ENCODE data around the gene MSANTD2. TPM values are rescaled to one million over a fixed set of nuclear protein-coding genes. Genes with fewer than 3 reads are reported as not detected.
A peak's percentile ranks its signal among the peaks of the same experiment; 100 is the strongest.

Gene MSANTD2
- total and polyA plus RNA-seq, 2 of the 4 experiments (the other 2 are of a cell fraction), result 5.0 to 6.0 TPM

GRCh38 chr11:124838805-124839127 is 38.6 kb upstream of the MSANTD2 start:
- CTCF ChIA-PET, result interaction anchor here (1.6 kb wide), 1 partner anchor 37 kb away, joined by 5 read pairs; no protein-coding TSS in a partner anchor
- no peak overlapping the region for H3K14ac ChIP-seq (replicated peaks; ENCODE audit: low read depth, low read length)
- H2BK120ac ChIP-seq (ENCODE audit: low read depth, low read length), result no peak overlapping the region
- POLR2A ChIA-PET (ENCODE audit: unreplicated experiment), result no interaction called here
- no peak overlapping the region for H3K4me3 ChIP-seq (ENCODE audit: insufficient read depth, low read depth, low read length)
- no peaks in the 10 kb centered on the region for H4K20me1 ChIP-seq (ENCODE audit: insufficient read depth, low read length)
- in situ Hi-C loops (cut with MboI; ENCODE audit: low sequenced_read_pairs) (loop anchor here (10.0 kb wide), 2 partner anchors 74 to 194 kb away; partner anchors contain the start of gene ESAM), intact Hi-C loops (cut with micrococcal nuclease) (no loop called here), dilution Hi-C loops (cut with HindIII; ENCODE audit: low sequenced_read_pairs, unreplicated experiment) (no loop called here)
- no peak overlapping the region for H4K91ac ChIP-seq (ENCODE audit: insufficient read depth, low read depth, low read length)
- BruUV-seq (replicated peaks), result no TSS peak
- H2BK15ac ChIP-seq (ENCODE audit: low read depth, low read length), result no peak overlapping the region
- H2BK20ac ChIP-seq (ENCODE audit: low read depth, low read length), result no peak overlapping the region
- no peak overlapping the region for H3K18ac ChIP-seq (ENCODE audit: low read depth, low read length)
- no peak overlapping the region for H2AK5ac ChIP-seq (ENCODE audit: low read depth, low read length)
- no peak overlapping the region for H3K56ac ChIP-seq (ENCODE audit: extremely low read depth, insufficient read depth, low read length)
- H3K27ac ChIP-seq (ENCODE audit: insufficient read depth, low read length), result no peak overlapping the region
- DNase-seq (no peak), ATAC-seq (ENCODE audit: low read depth) (no peak)
- no peak overlapping the region for H2BK5ac ChIP-seq (ENCODE audit: low read depth, low read length, poor library complexity, severe bottlenecking)
- no peak overlapping the region for H3K4ac ChIP-seq (ENCODE audit: low read depth, low read length)
- no peak overlapping the region for H3K9ac ChIP-seq (ENCODE audit: low read depth, low read length)
- no peaks in the 10 kb centered on the region for H3K79me1 ChIP-seq (ENCODE audit: low read depth in 1 of 2, low read length in 2 of 2)
- H3K4me2 ChIP-seq (ENCODE audit: low read depth, low read length), result no peak overlapping the region
- no peaks in the 10 kb centered on the region for H3K36me3 ChIP-seq (ENCODE audit: control insufficient read depth, insufficient read depth, low read length)
- no peaks in the 10 kb centered on the region; the same call in 1 of the 2 replicates for H3K4me1 ChIP-seq (ENCODE audit: control insufficient read depth, insufficient read depth, low read length)
- H2AFZ ChIP-seq (replicated peaks; ENCODE audit: low read length, poor library complexity), result peak overlapping the region; percentile 9
- H4K8ac ChIP-seq (ENCODE audit: low read depth in 2 of 2, low read length in 2 of 2), result no peak overlapping the region
- H3K27me3 ChIP-seq (ENCODE audit: control insufficient read depth, insufficient read depth, low read length), result peaks cover 53% of the 10 kb centered on the region
- TF ChIP-seq POLR2A (IDR thresholded peaks at IDR 0.05; ENCODE audit: low read depth, low read length), result no peak
- no peak for TF ChIP-seq MAFK (IDR thresholded peaks at IDR 0.05; ENCODE audit: low read depth, low read length)
- TF ChIP-seq BHLHE40 (IDR thresholded peaks at IDR 0.05; ENCODE audit: low read depth, low read length), result no peak
- no peak for TF ChIP-seq RFX5 (IDR thresholded peaks at IDR 0.05; ENCODE audit: low read depth, low read length)
- TF ChIP-seq CEBPB (IDR thresholded peaks at IDR 0.05; ENCODE audit: low read depth, low read length), result no peak
- TF ChIP-seq MAZ (IDR thresholded peaks at IDR 0.05; ENCODE audit: borderline replicate concordance, low read depth, low read length), result no peak
- TF ChIP-seq RCOR1 (IDR thresholded peaks at IDR 0.05; ENCODE audit: insufficient replicate concordance, low read length), result no peak
- no peak for TF ChIP-seq SMC3 (IDR thresholded peaks at IDR 0.05; ENCODE audit: low read depth, low read length)
- no peak for TF ChIP-seq CTCF (conservative IDR thresholded peaks at IDR 0.05; ENCODE audit: low read depth, low read length)
- no peak for TF ChIP-seq ELK1 (IDR thresholded peaks at IDR 0.05; ENCODE audit: borderline replicate concordance, low read depth, low read length)
- no CpG with 5 or more reads among the region's 5 CpGs for WGBS, 2 experiments (ENCODE audit: extremely low coverage in 2 of 2, insufficient read length in 1 of 2)
- H3K9me3 ChIP-seq (ENCODE audit: control insufficient read depth, insufficient read depth, low read length), result no peaks in the 10 kb centered on the region
- H2AK9ac ChIP-seq (replicated peaks; ENCODE audit: low read depth, low read length, poor library complexity), result no peak overlapping the region
- no peak overlapping the region for H3K23ac ChIP-seq (ENCODE audit: low read depth, low read length)
- no peak overlapping the region for H4K5ac ChIP-seq (ENCODE audit: low read depth, low read length)
- no peaks in the 10 kb centered on the region; the same call in 1 of the 2 replicates for H3K9me1 ChIP-seq (ENCODE audit: insufficient read depth, low read length)
